ENCODE data around the gene MSANTD2.
"Not testable (repeated sequence)": the region's sequence is repeated elsewhere in the genome, so short reads cannot be mapped to it uniquely, and the experiment has no call there.

- not testable (repeated sequence) for TF ChIP-seq CTCF, POLR2A (IDR thresholded peaks at IDR 0.05)
Measured at GRCh38 chr11:124770959-124771358, 29.2 kb downstream of the MSANTD2 start.
